CD4-positive, alpha-beta T cell treated with Interferon alpha-2 for 1 hour (primary cell): ENCODE data around the gene B4GALNT3.
"Not testable (repeated sequence)": the region's sequence is repeated elsewhere in the genome, so short reads cannot be mapped to it uniquely, and the experiment has no call there.

ENCODE experiments used
- DNase-seq, 2 donors: peaks; one replicate each; pipeline ENCODE4 v3.0.0-alpha.2; 2020 to 2022

The B4GALNT3 gene

GRCh38 chr12:561391-561705 is 101.6 kb downstream of the B4GALNT3 start:
- DNase-seq, result no peak

GRCh38 chr12:561908-562593 is 102.3 kb downstream of the B4GALNT3 start:
- peak in 1 of 2 donors; percentile 36 for DNase-seq

- no peak for DNase-seq
Measured at GRCh38 chr12:562634-563033, 102.9 kb downstream of the B4GALNT3 start.

GRCh38 chr12:563250-563781 is 103.6 kb downstream of the B4GALNT3 start:
- DNase-seq, result peak; percentile 47 to 77

DNA sequence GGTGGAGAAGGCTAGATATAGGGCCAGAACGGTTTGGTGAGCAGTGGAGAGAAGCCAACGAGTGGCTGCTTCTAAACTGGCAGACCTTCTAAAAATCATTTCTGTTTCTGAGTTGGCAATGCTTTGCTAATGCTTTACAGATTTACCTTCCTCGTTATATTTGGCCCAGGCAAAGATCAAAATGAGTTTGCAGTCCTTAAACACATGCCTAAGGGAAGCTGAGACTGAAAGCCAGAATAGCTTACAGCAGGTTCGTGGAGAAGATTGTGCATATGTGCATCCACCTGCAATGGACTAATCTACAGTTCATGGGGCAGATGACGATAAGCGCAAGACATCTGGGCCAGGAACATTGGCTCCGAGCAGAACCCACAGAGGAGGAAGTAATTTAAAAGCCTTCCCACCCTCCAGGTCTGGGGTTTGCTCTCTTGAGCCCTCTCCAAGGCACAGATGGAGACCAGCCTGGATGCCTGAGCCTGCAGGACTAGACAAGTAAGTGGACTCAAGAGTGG is 104.1 kb downstream of the B4GALNT3 start:
- peak in 1 of 2 donors; percentile 14 for DNase-seq

- DNase-seq, result no peak
Measured at GRCh38 chr12:565161-565560, 105.4 kb downstream of the B4GALNT3 start.

DNA sequence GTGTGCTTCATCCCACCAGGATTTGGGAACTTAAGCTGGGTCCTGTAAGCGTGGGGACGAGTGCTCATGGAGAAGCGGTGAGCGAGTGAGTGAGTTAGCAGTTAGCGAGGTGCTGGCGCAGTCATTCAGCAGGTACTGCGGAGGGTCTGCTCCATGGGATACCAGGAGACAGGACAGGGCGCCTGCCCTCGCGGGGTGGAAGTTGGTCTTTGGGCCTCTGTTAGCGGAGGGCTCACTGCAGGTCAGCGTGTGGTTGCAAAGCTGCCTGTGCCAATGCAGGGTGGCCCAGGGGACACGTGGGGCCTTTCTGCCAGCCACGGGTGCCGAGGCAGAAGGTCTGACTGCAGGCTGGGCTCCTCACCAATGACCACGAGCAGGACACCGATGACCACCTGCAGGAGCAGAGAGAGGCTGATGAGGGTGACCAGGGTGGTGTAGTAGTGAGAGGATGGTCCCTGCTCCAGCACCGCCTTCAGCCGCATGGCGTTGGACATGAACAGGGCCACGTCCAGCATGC is 105.9 kb downstream of the B4GALNT3 start:
- DNase-seq, result no peak

GRCh38 chr12:568486-568885 is 108.7 kb downstream of the B4GALNT3 start:
- DNase-seq, result no peak

- DNase-seq, result no peak
Measured at GRCh38 chr12:569091-569676, 109.4 kb downstream of the B4GALNT3 start.

DNA sequence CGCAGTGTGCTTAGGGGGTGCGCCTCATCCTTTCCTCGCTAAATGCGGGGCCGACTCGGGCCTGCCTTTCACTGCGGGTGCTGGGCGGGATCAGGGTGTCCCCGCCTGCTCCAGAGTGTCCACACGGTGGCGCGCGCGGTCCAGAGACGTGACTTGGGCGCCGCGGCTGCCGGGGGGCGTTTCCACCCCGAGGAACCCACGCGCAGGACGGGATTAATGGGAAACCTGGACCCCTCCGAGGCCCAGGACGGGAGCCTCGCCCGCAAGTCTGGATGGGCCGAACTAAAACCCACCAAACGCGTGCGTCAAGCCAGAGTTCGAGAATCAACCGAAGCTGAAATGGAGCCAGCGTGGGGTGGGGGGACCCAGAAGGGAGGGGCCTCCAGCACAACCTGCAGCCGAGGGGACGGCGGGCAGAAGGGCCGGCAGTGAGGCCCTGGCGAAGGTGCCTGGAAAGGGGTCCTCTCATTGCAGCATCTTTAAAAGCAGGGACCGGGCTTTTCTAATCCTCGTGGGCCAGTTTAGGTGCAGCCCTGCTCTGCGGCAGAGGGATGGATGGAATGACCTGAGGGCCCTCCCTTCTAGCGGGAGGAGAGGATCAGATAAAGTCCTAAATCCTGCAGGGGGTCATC is 110.2 kb downstream of the B4GALNT3 start:
- peak; percentile 82 to 86 for DNase-seq

DNA sequence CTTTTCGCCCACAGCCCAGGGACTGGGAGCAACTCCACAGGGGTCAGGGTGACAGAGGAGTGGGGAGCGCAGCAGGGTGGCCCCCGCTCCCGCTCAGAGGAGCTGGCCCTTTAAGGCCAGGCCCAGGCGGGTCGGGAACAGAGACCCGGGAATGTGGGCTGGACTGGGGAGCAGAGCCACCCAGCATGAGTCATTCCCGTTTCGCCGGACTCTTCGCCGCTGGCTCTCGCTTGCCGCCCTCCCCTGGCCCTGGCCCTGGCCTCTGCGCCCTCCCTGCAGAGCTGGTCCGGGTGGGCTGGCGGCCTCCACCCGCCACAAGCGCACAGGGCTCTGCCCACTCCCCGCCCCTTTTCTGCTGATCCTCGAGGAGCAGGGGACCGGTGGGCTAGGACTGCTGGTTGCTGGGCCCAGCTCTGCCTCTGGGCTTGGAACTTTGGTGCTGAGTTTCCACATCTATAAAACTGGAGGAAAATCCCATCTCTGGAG is 110.7 kb downstream of the B4GALNT3 start:
- DNase-seq, result no peak

- no peak for DNase-seq
Measured at GRCh38 chr12:570921-571794, 111.4 kb downstream of the B4GALNT3 start.

- DNase-seq, result no peak
Measured at GRCh38 chr12:571795-572531, 112.2 kb downstream of the B4GALNT3 start.

GRCh38 chr12:572532-572899 is 112.8 kb downstream of the B4GALNT3 start:
- DNase-seq, result no peak

DNA sequence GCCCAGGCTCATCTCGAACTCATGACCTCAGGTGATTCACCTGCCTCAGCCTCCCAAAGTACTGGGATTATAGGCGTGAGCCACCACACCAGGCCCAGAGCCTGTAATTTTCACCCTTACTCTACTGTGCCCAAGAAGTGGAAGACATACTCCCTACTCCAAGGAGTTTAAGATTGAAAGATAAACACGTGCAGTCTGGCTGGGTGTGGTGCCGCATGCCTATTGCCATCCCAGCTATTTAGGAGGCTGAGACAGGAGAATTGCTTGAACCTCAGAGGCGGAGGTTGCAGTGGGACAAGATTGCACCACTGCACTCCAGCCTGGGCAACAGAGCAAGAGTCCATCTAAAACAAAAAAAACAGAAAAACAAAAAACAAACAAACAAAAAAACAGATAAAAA is 113.5 kb downstream of the B4GALNT3 start:
- DNase-seq, result no peak

DNA sequence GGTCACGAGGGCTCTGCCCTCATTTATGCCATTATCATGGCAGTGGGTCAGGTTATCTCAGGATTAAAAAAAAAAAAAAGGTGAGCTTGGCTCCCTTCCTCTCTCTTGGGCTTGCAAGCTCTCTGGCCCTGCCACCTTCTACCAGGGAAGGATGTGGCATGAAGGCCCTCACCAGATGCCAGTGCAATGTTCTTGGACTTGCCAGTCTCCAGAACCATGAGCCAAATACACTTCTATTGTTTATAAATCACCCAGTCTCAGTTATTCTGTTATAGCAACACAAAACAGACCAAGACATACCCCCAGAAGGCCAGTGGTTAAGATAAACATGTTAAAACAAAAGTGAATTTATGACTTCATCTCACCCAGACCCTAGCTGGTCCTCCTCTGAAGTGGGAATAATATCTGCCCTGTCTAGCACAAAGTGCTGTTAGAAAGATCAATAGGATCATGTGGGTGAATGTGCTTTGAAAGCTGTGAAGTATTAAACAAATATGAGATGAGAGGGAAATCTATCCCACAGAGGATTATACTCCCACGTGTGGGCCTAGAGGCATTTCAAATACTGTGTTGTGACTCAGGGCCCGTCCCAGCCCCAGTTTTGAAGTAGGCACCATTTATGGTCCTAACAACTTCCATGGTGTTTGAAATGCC is 114.9 kb downstream of the B4GALNT3 start:
- no peak for DNase-seq

DNA sequence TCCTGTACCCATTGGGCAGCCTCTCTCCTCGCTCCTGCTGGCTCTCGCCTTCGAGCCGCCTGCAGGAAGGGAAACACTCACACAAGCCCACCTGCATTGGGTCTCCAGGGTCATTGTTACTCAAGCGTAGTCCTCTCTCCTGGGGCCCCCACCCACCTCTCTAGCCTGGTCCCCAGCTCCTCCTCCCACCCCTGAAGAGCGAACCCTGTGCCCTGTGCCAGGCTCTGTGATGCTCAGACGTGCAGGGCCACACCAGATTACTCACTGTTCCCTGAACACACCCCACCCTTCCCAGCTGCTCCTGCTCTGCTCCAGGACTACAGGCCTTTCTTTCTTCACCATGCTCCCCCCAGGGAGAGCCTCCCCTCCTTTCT is 115.4 kb downstream of the B4GALNT3 start:
- DNase-seq, result no peak

GRCh38 chr12:575948-576614 is 116.3 kb downstream of the B4GALNT3 start:
- peak; percentile 75 to 88 for DNase-seq

GRCh38 chr12:576615-577110 is 116.9 kb downstream of the B4GALNT3 start:
- no peak for DNase-seq

- DNase-seq, result not testable (repeated sequence)
Measured at GRCh38 chr12:577994-578747, 118.4 kb downstream of the B4GALNT3 start.
